GM23338 (cell line): ENCODE data around the gene PCGF3. TPM values are rescaled to one million over a fixed set of nuclear protein-coding genes. Genes with fewer than 3 reads are reported as not detected.

Experiments
- ATAC-seq: fragments of 200-7000 bp; cut with Tn5 transposase; 3 replicates; pipeline ENCODE4 v1.9.1; 2020
- DNase-seq: peaks from one replicate; pipeline ENCODE4 v3.0.0-alpha.2; 2015; ENCODE audit warnings: low spot score
- H2AFZ ChIP-seq: fragments of 200-600 bp; sonication (generic); 2 replicates; pipeline ENCODE4 v1.8.0; 2016; ENCODE audit warnings: antibody characterized with exemption, mild to moderate bottlenecking, moderate library complexity
- H3F3A ChIP-seq: fragments of 200-600 bp; sonication (generic); replicated peaks from 2 replicates; pipeline ENCODE4 v1.8.0; 2017; ENCODE audit warnings: antibody characterized with exemption, mixed run types, low read depth
- H3K27ac ChIP-seq: fragments of 200-600 bp; sonication (generic); 2 replicates; pipeline ENCODE4 v1.6.1; 2016; ENCODE audit warnings: low read depth
- H3K27me3 ChIP-seq: fragments of 200-600 bp; sonication (generic); 2 replicates; pipeline ENCODE4 v1.8.0; 2016; ENCODE audit warnings: mild to moderate bottlenecking, mixed run types, moderate library complexity; ENCODE audit not compliant: insufficient read depth
- H3K36me3 ChIP-seq: fragments of 200-600 bp; sonication (generic); 2 replicates; pipeline ENCODE4 v1.8.0; 2016; ENCODE audit warnings: mild to moderate bottlenecking; ENCODE audit not compliant: insufficient read depth
- H3K4me1 ChIP-seq: fragments of 200-600 bp; sonication (generic); 2 replicates; pipeline ENCODE4 v1.8.0; 2016; ENCODE audit warnings: mild to moderate bottlenecking, moderate library complexity; ENCODE audit not compliant: insufficient read depth
- H3K4me2 ChIP-seq: fragments of 200-600 bp; sonication (generic); 2 replicates; pipeline ENCODE4 v1.7.1; 2017; ENCODE audit warnings: mixed run types
- H3K4me3 ChIP-seq: fragments of 200-600 bp; sonication (generic); 2 replicates; pipeline ENCODE4 v1.6.1; 2016; ENCODE audit warnings: mixed run types
- H3K79me2 ChIP-seq: fragments of 200-600 bp; sonication (generic); replicated peaks from 2 replicates; pipeline ENCODE4 v1.8.0; 2017; ENCODE audit warnings: mild to moderate bottlenecking; ENCODE audit not compliant: insufficient read depth
- H3K9me2 ChIP-seq: fragments of 200-600 bp; sonication (generic); 2 replicates; pipeline ENCODE4 v1.8.0; 2017; ENCODE audit not compliant: insufficient read depth
- H4K20me1 ChIP-seq: fragments of 200-600 bp; sonication (generic); replicated peaks from 2 replicates; pipeline ENCODE4 v1.8.0; 2017; ENCODE audit warnings: mild to moderate bottlenecking; ENCODE audit not compliant: insufficient read depth
- H3K27ac Mint-ChIP-seq: 2 replicates; pipeline ENCODE4 v1.8.0; 2020; ENCODE audit warnings: inconsistent platforms, mild to moderate bottlenecking, moderate library complexity, mixed read lengths
- H3K27me3 Mint-ChIP-seq: 3 replicates; pipeline ENCODE4 v1.8.0; 2022; ENCODE audit warnings: low read depth, mild to moderate bottlenecking, moderate library complexity, mixed read lengths, inconsistent platforms; ENCODE audit not compliant: insufficient read depth, poor library complexity
- H3K36me3 Mint-ChIP-seq: 3 replicates; pipeline ENCODE4 v1.8.0; 2021; ENCODE audit warnings: low read depth, mild to moderate bottlenecking, inconsistent platforms, moderate library complexity, mixed read lengths
- H3K4me1 Mint-ChIP-seq: 3 replicates; pipeline ENCODE4 v1.8.0; 2020; ENCODE audit warnings: mild to moderate bottlenecking, inconsistent platforms, mixed read lengths
- H3K4me3 Mint-ChIP-seq: 3 replicates; pipeline ENCODE4 v1.8.0; 2021; ENCODE audit warnings: moderate library complexity, mild to moderate bottlenecking, inconsistent platforms, mixed read lengths
- H3K9me3 Mint-ChIP-seq: 3 replicates; pipeline ENCODE4 v1.8.0; 2020; ENCODE audit warnings: moderate library complexity, mild to moderate bottlenecking, inconsistent platforms, mixed read lengths
- CREB1 ChIP-seq: fragments of 250-450 bp; sonication (Bioruptor Pico); IDR thresholded peaks from 2 replicates; pipeline ENCODE4 v1.5.0; 2020; ENCODE audit warnings: low read depth, mild to moderate bottlenecking, moderate library complexity
- EZH2phosphoT487 ChIP-seq: fragments of 200-600 bp; sonication (generic); IDR thresholded peaks from one replicate; pipeline ENCODE4 v1.8.1; 2018; ENCODE audit warnings: antibody characterized with exemption; ENCODE audit not compliant: unreplicated experiment
- JUNB ChIP-seq: IDR thresholded peaks from one replicate; pipeline ENCODE4 v1.6.1; 2016; ENCODE audit warnings: antibody characterized with exemption; ENCODE audit not compliant: unreplicated experiment
- NANOG ChIP-seq: IDR thresholded peaks from 2 replicates; pipeline ENCODE4 v1.6.1; 2016; ENCODE audit warnings: antibody characterized with exemption, borderline replicate concordance
- POLR2AphosphoS5 ChIP-seq: IDR thresholded peaks from 2 replicates; pipeline ENCODE4 v1.6.1; 2016; ENCODE audit warnings: antibody characterized with exemption, low read depth
- STAT1 ChIP-seq: IDR thresholded peaks from one replicate; pipeline ENCODE4 v1.6.1; 2016; ENCODE audit warnings: antibody characterized with exemption; ENCODE audit not compliant: unreplicated experiment
- ZNF462 ChIP-seq: fragments of 250-450 bp; sonication (Bioruptor Pico); IDR thresholded peaks from 2 replicates; pipeline ENCODE4 v1.5.0; 2020; ENCODE audit warnings: mild to moderate bottlenecking, moderate library complexity
- polyA plus RNA-seq: library from polyadenylated mRNA; unstranded; fragments of >200 nt; fragmentation: Nextera tagmentation; extraction: Ambion mirVana; gene quantifications from 2 replicates; pipeline ENCODE4 v1.2.1, GENCODE V29; 2016
- total RNA-seq: library from RNA; depleted of rRNA; stranded (reverse); fragments of >200 nt; shearing (Covaris generic); gene quantifications from 2 replicates; pipeline ENCODE4 v1.2.3, GENCODE V29; 2014

Gene PCGF3
- total and polyA plus RNA-seq, 2 experiments from 2014 or later: 33.1 to 49.0 TPM

GRCh38 chr4:727576-727975 is 21.9 kb downstream of the PCGF3 start:
- ATAC-seq: no peak
- H4K20me1 ChIP-seq: peaks cover 16% of the 10 kb centered on the region
- no peak overlapping the region for H3K4me3 ChIP-seq
- DNase-seq: no peak
- Mint-ChIP-seq H3K4me3 (no peak overlapping the region), H3K27ac (no peak overlapping the region; the same call in 1 of the 2 replicates), H3K4me1 (peaks cover 2% of the 10 kb centered on the region; the same call in 1 of the 3 replicates), H3K27me3 (peaks cover 13% of the 10 kb centered on the region), H3K36me3 (peaks cover 27% of the 10 kb centered on the region), H3K9me3 (no peaks in the 10 kb centered on the region)
- no peak overlapping the region for H3K4me2 ChIP-seq
- peaks cover 6% of the 10 kb centered on the region; the same call in 1 of the 2 replicates for H3F3A ChIP-seq
- peaks cover 61% of the 10 kb centered on the region for H3K79me2 ChIP-seq
- no peak overlapping the region for H2AFZ ChIP-seq
- H3K36me3 ChIP-seq: no peaks in the 10 kb centered on the region
- no peaks in the 10 kb centered on the region for H3K4me1 ChIP-seq
- no peak for TF ChIP-seq POLR2AphosphoS5
- TF ChIP-seq JUNB: no peak
- TF ChIP-seq ZNF462 (CRISPR knock-in tag): no peak
- TF ChIP-seq STAT1: no peak
- TF ChIP-seq CREB1 (CRISPR knock-in tag): no peak
- TF ChIP-seq NANOG: no peak
- TF ChIP-seq EZH2phosphoT487: no peak
- no peaks in the 10 kb centered on the region for H3K9me2 ChIP-seq
- no peak overlapping the region for H3K27ac ChIP-seq
- H3K27me3 ChIP-seq: no peaks in the 10 kb centered on the region
